Bronchial epithelial cell (primary cell): ENCODE results near the gene CRABP2. TPM values are rescaled to one million over a fixed set of nuclear protein-coding genes. Genes with fewer than 3 reads are reported as not detected.

ENCODE experiments used
- DNase-seq: peaks from one replicate; pipeline ENCODE4 v3.0.0-alpha.2; 2010; ENCODE audit warnings: low read depth
- FAIRE-seq: peaks from 2 replicates; lab custom pipeline; 2011; peaks lifted over from hg19 to GRCh38; lab: Jason Lieb, UNC
- H3K27me3 ChIP-seq: 2 replicates; pipeline ENCODE4 v1.5.1; 2011; ENCODE audit warnings: low read length; ENCODE audit not compliant: control insufficient read depth, insufficient read depth
- H3K36me3 ChIP-seq: 2 replicates; pipeline ENCODE4 v1.5.1; 2011; ENCODE audit warnings: low read length; ENCODE audit not compliant: control insufficient read depth, insufficient read depth
- H3K4me3 ChIP-seq: 2 replicates; pipeline ENCODE4 v1.5.1; 2011; ENCODE audit warnings: mild to moderate bottlenecking, low read depth, low read length, control low read depth
- total RNA-seq: library from RNA; depleted of rRNA; stranded (reverse); fragments of >200 nt; gene quantifications from 2 replicates; pipeline ENCODE4 v1.2.1, GENCODE V29; 2014
- TF ChIP-seq, protein P1 (sequence below): IDR thresholded peaks from 2 replicates; pipeline ENCODE4 v1.5.1; 2011; ENCODE audit warnings: mild to moderate bottlenecking, moderate library complexity, low read length, control low read depth, inconsistent platforms; ENCODE audit not compliant: insufficient read depth, severe bottlenecking

CRABP2 gene
- total RNA-seq, 1 donor from 2014 or later, result 5.3 TPM

DNA sequence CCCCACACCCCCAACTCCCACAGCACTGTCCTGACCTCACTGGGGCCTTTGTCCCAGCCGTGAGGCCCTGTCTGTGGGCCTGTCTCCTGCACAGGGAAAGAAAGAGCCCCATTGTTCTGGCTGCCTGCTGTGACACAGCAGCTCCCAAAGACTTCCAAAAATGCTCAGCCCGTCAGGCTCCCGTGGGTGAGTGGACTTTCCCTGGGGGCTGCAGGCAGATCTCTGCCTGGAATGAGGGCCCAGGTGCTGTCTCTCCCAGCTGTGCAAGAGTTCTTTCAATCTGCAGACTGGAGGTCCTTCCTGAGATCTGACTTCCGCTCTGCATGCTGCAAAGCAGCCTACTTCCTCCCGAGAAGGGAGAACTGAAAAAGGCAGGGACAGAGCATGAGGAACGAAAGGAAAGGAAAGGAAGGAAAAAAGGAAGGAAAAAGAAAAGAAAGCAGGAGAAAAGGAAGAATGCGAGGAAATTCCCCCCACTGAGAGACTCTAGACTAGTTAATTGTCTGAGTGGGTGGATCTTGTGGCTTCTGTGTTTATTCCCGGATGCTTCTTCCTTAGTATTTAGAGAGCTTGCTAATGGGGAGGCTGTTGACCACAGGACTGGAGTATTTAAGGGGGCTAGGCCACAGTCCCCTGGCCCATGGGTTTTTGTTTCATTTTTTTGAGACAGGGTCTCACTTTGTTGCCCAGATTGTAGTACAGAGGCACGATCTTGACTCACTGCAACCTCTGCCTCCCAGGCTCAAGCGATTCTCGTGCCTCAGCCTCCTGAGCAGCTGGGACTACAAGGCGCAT is 43.2 kb downstream of the CRABP2 start:
- H3K27me3 ChIP-seq, result peaks cover 1% of the 10 kb centered on the region
- DNase-seq (no peak), FAIRE-seq (no peak)
- H3K4me3 ChIP-seq, result no peak overlapping the region
- H3K36me3 ChIP-seq, result no peaks in the 10 kb centered on the region
- TF ChIP-seq, protein P1, sequence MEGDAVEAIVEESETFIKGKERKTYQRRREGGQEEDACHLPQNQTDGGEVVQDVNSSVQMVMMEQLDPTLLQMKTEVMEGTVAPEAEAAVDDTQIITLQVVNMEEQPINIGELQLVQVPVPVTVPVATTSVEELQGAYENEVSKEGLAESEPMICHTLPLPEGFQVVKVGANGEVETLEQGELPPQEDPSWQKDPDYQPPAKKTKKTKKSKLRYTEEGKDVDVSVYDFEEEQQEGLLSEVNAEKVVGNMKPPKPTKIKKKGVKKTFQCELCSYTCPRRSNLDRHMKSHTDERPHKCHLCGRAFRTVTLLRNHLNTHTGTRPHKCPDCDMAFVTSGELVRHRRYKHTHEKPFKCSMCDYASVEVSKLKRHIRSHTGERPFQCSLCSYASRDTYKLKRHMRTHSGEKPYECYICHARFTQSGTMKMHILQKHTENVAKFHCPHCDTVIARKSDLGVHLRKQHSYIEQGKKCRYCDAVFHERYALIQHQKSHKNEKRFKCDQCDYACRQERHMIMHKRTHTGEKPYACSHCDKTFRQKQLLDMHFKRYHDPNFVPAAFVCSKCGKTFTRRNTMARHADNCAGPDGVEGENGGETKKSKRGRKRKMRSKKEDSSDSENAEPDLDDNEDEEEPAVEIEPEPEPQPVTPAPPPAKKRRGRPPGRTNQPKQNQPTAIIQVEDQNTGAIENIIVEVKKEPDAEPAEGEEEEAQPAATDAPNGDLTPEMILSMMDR, result no peak

DNA sequence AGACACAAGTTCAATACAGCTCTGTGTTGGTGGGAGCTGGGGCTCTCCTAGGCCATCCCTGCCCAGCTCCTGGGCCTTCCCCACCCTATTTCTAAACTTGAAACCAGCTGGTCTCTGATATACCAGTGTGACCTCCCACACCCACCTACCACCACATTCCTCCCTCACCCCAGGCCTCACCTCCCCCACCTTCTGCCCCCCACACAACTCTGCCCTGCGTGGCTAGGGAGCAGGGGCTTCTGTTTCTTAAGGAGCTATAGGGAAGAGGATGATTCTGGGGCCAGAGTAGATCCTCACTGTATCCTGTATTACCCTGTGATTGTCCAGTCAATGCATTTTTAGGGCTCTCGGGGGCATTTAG is 44.7 kb downstream of the CRABP2 start:
- TF ChIP-seq, protein P1, result no peak
- peak overlapping the region; percentile 21 for H3K4me3 ChIP-seq
- DNase-seq, result no peak
- no peaks in the 10 kb centered on the region for H3K36me3 ChIP-seq
- FAIRE-seq, result no peak
- H3K27me3 ChIP-seq, result peaks cover 11% of the 10 kb centered on the region

DNA sequence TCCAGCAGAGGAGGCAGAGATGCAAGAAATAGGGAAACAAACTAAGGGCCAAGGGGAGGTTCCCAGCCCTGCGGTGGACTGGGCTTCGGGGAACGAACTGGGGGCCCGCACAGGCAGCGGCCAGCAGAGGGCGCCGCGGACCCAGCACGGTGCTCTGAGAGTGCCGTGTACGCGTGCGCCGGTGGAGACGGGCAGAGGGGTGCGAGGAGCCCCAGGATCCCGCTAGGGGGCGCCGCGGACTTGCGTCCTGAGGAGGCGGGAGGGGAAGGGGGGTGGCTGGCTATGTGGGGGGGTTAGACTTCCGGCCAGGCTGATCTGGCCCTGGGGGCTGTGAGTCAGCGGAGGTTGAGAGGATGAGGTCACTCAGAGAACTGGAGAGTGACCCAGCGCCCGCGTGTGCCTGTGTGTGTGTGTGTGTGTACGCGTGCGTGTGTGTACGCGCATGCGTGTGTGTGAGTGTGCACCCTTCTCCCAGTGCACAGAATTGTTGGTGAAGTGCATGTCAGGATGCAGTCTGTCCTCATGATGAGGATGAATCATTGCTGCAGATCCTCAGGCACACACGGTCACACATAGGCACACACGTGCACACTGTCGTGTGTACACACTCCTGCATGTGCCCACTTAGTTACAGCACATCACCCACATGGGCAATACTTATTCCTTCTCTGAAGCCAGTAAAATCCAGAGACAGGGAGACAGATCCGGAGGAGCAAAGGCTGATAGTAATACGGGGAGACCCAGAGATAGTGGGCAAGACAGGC is 45.2 kb downstream of the CRABP2 start:
- DNase-seq (peak; percentile 86), FAIRE-seq (no peak)
- Histone ChIP-seq H3K36me3 (no peaks in the 10 kb centered on the region), H3K27me3 (peaks cover 14% of the 10 kb centered on the region), H3K4me3 (no peak overlapping the region)
- TF ChIP-seq, protein P1, result peak; percentile 98

DNA sequence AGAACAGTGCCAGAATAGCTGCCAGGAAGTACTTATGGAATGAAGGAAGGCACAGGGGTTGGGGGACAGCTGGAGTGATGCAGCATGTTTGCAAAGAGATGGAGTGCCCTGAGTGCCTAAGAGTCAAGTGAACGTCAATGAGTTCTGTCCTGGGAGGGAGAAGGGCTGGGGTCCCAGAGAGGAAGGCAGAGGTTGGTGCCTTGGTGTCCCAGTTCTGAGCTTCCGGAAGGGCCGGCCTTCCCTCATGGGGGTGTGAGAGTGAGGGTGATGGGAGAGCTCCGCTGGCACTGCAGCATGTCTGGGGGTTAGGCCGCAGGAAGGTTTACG is 45.8 kb downstream of the CRABP2 start:
- TF ChIP-seq, protein P1, result no peak
- FAIRE-seq (no peak), DNase-seq (no peak)
- no peaks in the 10 kb centered on the region for H3K36me3 ChIP-seq
- peaks cover 17% of the 10 kb centered on the region for H3K27me3 ChIP-seq
- no peak overlapping the region for H3K4me3 ChIP-seq

DNA sequence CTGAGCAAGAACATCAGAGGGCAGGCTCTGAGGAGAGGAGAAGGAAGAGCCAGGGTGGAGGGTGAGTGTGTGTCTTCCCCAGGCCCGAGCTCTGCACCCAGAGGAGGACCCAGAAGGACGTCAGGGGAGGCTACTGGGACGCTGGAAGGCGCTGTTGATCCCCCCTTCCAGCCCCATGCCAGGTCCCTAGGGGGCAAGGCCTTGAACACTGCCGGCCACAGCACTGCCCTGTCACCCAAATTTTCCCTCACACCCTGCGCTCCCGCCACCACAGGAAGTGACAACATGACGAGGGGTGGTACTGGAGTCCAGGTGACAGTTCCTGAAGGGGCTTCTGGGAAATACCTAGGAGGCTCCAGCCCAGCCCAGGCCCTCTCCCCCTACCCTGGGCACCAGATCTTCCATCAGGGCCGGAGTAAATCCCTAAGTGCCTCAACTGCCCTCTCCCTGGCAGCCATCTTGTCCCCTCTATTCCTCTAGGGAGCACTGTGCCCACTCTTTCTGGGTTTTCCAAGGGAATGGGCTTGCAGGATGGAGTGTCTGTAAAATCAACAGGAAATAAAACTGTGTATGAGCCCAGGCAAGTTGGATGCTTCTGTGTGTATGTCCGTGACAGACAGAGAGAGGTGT is 46.3 kb downstream of the CRABP2 start:
- peaks cover 19% of the 10 kb centered on the region for H3K27me3 ChIP-seq
- DNase-seq (no peak), FAIRE-seq (no peak)
- TF ChIP-seq, protein P1, result no peak
- H3K4me3 ChIP-seq, result no peak overlapping the region
- no peaks in the 10 kb centered on the region for H3K36me3 ChIP-seq
